ENCODE measurements around the gene TMEM107.

Gene TMEM107

DNA sequence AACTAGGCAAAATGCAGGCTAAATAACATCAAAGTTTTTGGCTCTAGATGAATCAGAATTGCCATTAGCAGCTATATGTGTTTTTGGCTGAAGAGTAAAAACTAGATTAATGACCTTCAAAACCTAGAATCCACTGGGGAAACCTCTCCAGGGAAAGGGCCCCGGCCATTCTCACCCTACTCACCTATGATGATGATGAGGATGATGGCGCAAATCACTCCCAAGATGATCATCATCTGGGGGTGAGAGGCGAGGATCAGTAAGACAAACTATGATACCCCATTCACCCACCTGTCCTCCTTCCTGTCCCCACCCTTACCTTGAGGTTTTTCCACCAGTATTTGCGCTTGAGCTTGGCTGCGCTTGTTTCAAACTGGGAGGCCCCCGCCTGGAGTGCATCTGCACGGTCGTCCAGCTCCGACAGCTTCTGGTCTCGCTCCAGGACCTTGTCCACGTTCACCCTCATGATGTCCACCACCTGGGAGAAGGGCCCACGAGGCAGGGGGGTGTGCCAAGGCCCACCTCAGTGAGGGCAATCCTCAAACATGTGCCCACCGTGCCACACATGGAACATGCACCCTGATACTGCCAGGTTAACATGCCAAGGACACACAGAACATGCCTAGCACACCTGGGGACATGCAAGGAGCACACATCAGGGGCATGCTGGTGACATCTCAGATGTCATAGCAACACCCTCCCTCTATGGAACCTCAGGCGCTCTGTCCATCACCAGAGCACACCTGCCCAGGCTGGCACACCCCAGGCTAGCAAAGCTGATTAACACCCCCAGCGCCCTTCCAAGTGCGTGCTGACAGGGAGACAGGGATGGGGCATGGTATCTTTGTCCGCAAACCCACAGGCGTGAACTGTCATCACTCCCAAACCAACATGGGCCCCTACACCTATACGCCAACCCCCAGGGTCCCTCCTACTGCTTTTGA lies 14.6 kb downstream of the TMEM107 start:
- DNase-seq = no peak

DNA sequence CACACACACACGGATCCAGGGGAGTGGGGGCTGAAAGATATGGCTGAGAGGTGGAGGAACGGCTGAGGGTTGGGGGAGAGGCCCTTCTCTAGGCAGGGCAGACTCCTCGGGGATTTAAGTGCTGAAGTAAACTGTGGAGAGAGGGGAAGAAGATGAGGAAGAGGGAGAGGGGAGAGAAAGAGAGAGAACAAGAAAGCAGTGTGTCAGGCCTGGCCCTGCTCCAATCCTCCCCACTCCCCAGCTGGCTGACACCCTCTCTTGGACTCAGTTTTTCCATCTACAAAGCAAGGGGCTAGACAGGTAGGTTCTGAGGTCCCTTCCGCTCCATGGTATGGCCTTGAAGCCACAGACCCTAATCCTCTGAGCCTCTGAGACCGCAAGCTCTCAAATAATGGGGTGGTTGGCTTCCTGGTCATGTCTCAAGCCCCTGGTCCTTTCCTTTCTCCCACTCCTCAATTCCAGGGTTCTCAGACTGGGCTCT lies 15.4 kb downstream of the TMEM107 start:
- DNase-seq = no peak

DNA sequence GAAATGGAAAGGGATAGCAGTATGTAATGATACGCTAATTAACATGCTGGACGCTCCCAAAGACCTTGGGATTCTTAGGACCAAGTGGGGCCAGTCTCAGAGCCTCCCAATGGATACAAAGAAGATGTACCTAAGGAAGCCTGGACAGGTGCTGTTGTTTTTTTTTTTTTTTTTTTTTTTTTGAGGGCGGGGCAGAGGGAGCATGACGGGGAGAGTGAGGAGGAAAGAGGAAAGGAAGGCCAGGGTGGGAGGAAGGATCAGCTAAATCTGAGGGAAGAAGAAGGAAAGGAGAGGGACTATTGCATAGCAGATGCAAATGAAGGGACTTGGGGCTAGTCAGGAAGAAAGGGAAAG lies 16.0 kb downstream of the TMEM107 start:
- DNase-seq = no peak

DNA sequence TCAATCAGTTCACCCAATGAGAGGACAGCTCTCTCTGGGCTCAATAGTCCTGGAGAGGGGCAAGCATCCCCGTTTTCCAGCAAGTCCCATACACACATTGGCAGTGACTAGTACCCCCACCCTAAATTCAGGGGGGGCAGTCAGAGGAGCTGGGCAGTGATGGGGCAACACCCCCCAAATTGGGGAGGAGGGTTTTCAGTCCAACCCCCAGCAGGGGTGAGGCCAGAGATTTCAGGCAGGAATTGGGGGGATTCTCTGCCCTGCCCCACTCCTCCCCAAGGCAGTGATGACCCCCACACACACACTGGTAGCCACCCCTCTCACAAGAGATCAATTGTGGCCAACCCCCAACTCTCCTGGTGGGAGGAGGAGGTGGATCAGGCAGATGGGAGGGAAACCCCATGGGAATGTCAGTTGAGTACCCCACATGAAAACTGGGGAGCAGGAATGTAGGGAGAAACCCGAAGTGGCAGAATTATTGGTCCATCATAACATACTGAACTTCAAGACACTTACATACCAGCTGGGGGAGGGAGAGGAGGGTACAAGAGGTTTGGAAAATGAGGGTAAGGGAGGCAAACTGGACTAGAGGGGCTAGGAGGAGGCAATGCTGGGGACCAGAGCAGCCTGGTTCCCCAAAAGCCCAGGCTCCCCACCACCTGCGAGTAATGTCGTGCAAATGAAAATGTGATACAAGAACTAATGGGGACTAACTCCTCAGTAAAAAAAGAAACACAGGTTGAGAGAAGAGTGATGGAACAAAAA lies 16.5 kb downstream of the TMEM107 start:
- DNase-seq = no peak

DNA sequence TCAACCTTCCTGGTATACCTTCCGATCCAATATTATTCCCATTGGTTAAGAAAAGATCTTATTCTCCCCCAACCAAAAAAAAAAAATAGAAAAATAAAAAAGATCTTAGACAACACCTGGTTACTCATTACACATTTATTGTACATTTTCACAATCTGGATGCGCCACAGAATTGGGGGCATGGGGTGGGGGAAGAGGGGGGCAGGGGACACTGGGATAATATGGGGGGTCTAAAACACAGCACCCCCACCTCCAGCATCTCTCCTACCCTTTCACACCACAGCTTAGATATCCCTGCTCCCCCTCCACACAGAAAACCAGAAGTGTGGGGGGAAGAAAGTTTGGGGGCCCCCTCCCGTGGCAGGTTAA lies 17.2 kb downstream of the TMEM107 start:
- no peak for DNase-seq

DNA sequence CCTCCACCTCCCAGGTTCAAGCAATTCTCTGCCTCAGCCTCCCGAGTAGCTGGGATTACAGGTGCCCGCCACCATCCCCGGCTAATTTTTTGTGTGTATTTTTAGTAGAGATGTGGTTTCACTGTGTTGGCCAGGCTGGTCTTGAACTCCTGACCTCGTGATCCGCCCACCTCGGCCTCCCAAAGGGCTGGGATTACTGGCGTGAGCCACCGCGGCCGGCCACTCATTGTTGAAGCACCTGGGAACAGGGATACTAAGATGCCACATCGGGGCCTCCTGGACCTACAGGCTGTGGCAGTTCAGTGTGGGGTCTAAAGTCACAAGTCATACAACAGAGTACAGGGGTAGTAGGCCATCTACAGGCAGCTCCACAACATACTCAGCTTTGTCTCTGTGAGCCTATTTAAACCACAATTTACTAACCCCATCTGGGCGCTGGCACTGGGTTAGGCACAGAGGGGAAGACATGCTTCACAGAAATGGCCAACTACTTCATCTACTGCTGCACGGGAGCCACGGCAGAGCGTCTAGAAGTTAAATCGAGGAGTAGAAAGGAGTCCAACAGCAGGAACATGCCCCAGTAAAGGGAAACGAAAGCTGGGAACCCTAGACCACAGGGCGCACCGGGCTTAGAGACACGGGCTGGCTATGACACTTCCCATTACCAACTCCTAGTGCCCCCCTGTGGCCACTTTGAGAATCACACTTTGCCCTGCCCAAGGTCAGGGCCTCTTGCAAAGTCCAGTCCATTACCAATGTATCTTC lies 17.7 kb downstream of the TMEM107 start:
- peak; percentile 55 for DNase-seq

DNA sequence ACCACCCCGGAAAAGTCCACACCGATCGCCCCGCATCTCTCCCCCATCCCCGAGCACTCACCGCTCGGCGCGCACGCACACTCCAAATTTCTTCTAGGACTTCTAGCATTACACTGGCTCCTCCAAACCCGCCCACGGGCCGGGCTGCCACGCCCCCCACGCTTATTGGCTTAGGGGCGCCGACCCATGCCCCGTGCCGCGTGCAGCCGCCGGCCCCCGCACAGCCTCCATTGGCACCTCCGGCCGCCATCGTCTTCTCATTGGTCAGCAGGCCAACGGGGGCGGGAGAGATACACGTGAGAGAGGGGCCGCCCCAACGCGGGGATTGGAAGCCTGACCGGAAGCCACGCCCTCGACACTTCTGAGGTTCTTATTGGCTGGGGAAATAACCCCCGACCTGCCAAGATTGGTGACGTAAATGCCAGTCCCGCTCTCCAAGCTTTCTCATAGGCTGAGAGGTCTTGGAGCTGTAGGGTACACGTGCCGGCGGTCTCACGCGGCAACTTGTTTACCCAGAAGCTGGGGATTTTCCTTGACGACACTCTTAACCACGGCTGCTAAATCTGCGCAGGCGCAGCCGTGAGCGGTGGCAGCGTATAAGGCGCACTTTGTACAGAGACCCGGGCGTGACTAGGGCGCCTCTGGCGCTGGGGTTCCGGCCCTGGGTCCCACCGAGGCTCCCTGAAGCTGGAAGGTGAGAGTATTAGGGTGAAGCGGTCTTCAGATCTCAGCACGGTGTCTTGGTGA lies 19.8 kb downstream of the TMEM107 start:
- peak; percentile 97 for DNase-seq

DNA sequence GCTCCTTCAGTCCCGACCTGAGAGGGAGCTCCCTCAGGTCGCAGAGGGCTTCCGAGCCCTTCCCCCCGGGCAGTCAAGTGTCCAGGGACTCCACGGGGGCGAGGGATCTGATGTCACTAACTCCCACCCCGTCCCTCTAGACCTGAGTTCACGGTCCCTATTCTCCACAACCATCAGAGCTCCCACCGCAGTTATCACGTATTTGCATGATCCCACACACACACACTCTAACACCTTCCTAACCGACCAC lies 20.3 kb downstream of the TMEM107 start:
- DNase-seq = no peak

DNA sequence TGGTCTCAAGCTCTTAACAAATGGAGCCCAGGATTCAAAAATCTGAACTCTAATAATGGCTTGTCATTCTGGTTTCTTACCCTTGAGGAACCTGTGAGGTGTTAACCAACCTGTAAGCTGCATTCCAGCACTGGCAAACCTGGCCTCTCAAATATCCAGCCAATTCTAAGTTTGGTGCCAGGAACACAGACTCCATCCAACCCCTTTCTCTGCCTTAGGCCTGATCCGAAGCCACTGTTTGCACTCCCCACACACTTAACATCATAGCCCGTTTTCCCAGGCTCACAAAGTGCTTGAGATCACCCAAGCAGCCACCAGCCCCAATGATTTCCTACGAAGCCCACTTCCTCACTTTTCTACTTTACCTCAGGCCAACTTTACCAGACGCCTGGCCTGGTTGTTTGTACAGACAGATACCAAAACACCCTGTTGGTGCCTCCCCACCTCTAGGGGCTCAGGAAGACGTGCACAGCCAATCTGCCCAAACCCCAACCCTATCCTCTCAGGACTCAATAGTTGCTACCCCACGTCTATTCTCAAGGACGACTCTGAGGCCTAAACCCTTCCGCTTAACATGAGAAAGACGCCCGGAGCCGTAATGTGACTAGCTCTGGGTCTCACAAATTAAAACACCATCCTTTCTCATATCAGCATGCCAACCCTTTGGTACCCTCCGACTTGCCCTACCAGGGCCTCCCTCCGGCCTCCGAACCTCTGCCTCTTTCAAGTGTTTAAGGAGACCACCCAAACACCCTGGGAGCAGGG lies 20.8 kb downstream of the TMEM107 start:
- DNase-seq = no peak

DNA sequence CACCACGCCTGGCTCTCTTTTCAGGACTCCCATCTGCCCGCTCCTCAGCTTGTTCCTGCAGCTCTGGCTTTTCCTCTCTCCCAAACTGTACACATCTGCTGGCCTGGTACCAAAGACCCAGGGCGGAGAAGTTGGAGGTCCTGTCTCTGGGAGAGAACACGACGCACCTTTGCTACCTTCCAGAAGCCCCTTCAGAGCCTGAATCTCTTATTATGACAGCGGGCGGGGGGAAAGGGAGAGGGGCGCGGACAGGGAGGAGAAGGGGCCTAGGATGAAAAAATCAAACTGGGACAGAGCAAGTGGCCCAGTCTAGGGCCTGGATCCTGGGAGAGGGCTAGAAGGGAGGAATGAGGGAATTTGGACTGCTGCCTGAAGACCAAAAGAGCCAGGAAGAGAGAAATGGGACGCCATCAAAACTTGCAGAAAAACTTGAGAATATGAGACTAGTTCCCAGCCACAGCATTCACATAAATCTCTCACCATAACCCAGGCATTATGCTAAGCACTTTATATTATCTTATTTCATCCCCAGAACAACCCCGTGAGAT lies 21.5 kb downstream of the TMEM107 start:
- no peak for DNase-seq

DNA sequence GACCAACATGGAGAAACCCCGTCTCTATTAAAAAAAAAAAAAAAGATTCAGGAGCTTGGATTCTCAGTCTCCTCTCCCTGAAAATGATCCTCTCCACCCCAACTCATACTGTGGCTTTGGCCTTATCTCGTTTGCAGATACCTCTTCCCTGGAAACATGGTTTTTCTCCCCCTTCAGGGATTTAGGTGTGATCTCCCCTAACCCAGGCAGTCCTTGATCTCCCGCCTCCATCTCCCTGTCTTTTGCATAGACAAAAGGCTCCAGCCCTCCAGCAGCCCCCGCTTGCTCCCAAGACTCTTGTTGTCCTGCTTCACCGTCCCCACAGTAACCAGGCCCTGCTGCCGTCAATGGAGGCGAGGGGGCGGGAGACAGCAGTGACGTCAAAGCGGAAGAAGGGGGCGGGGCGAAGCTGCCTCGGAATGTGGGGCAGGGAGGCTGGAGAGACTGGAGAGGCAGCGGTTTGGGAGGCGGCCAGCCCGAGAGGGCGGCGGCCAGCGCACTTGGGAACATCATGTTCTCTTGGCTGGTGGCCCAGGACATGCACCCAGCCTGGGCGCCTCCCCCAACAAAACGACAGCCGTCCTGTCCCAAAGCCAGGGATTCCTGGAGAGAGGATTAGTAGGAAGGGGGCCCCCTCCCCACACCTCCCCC lies 22.1 kb downstream of the TMEM107 start:
- peak; percentile 69 for DNase-seq

DNA sequence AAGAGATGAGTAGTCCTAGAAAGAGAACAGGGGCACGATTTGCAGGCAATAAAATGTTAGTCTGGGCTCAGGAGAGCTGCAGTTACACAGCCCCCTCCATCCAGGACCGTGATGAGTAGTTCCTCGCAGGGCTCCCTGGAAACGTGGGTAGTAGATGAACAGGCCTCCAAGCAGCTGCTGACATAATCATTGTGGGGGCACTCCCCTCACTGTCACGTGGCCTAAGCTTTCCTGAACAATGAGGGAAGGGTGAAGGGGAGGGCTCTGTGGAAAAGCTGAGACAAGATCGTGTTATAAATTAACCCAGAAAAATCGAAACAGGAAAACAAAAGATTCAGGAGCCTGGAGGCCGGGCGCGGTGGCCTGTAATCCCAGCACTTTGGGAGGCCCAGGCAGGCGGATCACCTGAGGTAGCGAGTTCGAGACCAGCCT lies 22.6 kb downstream of the TMEM107 start:
- DNase-seq = no peak

DNA sequence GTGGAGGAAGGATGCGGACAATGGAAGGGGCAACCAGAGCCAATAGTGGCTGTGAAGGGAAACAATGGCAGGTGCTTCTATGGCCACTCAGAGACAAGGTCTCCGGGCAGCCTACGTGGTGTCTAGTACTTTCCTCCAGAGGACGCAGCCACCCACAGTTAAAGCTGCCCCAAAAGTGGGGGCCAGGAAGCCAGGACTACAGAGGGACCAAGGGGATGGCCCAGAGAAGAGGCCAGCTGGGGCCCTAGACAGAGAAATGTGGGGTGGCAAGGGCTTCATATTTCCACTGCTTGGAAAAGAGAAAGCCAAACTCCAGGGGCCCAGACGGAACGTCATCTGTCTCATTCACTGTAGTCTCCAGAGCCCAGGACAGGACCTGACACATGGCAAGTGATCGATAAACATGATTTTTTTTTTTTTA lies 23.1 kb downstream of the TMEM107 start:
- no peak for DNase-seq

DNA sequence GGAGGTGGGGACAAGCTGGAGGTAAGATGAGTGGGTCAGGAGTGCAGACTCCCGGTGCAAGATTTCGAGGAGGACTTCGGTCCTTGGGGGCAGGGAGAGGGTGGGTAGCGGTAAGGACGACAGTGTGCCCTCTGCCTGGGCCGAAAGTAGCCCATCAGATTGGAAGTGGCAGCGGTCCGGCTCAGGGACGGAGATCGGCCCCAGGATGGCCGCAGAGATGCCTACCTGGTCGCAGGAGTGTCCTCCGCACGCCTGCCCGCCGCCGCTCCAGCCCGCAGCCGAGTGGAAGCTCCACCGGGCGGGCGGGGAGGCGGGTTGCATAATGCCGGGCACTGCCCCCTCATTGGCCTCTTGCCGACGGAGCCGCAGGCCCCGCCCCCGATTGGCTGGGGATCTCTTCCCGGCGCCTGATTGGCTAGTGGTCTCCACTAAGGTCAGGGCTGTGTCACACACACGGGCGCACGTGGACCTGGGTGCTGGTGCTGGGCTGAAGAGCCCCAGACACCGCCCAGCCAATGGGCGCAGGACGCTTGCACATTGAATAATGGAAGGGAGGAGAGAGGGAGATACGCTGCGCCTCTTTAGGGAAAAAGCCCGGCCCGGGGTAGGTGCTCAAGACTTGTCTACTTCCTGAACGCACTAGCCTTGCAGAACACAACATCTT lies 23.9 kb downstream of the TMEM107 start, which contains the start of gene PER1:
Gene PER1, minus strand, starts transcription at position 293 of the 664 bp plus-strand sequence. CDS start 1,698 bp downstream, outside the sequence.
- peak; percentile 81 for DNase-seq

DNA sequence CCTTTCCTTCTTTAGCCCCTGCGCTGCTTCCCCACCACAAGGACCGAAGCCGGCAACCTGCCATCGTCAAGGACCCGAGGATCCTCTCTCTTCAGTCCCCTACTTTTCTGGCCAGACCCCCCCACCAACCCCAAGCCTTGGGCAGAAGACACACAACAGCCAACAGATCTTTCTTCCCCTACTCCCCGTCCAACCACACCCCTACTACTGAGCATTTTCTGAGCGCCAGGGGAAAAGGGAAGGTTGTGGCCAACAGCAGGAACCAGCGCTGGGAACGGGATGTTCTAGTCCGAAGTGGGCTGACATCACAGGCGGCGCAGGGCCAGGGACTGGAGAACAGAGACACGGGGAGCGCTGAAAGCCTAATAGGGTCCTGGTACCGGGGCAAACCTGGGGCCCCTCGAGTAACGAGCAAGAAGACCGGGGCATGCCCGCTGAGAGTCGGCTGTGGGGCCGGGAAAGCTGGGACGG lies 24.5 kb downstream of the TMEM107 start:
- DNase-seq = peak; percentile 19

DNA sequence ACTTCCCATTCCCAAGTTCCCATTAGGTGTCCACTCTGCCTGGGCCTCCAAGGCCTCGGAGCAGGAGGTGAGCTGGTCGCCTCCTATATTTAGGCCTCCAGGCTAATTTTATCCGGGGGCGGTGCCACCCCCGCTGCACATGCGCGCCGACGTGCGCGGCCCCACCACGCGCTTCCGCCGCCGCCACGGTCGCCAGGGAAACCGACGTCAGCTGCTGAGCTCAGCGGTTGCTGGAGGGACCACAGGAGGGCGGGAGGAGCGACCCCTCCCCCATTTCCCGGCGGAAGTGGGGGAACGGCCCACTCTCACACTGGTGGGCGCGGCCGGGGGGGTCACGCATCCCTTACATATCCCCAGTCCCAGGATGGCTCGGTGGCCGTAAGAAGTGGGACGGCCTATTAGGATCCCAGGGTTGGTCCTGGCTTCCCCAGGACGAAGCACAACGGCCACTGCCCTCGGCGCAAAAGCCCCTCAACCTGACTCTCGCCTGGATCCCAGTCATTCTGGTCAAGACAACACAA lies 25.0 kb downstream of the TMEM107 start:
- DNase-seq = peak; percentile 47

DNA sequence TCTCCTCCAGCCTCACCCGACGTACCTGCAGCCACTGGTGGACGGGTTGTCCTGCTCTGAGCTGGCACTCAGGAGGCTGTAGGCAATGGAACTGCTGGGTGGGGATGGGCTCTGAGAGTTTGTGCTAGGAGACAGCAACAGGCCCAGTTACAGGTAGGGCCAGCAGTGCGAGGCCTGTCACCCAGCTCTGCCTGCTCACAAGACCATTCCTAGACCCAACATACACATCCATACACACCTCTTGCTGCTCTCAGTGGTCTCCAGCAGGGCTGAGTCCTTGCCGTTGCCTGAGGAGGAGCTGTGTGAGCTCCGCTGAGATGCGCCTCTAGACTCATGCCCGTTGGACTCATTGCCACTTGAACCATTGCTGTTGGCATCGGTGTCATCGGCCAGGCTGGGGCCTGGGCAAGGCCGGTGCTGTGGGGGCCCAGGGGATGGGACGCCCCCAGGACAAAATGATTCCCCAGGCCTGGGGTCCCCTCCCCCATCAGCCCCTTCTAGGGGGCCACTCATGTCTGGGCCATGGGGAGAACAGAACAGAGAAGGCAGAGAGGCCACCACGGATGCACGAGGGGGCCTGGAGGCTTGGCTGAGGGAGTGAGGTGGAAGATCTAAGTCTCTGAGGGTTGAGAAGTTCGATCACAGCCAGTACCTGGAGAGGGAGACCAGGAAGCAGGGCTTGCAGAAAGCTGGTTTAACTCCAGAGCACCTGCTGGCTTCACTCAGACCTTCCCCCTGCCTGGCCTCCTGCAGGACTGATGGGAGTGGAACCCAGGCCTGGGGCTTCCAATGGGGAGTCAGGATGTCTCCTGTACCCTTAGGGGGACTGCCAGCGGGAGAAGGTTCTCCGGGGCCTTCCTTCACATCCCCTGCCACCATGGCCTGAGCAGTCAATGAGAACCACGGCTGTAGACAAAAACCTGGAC lies 25.7 kb downstream of the TMEM107 start:
- DNase-seq = no peak

DNA sequence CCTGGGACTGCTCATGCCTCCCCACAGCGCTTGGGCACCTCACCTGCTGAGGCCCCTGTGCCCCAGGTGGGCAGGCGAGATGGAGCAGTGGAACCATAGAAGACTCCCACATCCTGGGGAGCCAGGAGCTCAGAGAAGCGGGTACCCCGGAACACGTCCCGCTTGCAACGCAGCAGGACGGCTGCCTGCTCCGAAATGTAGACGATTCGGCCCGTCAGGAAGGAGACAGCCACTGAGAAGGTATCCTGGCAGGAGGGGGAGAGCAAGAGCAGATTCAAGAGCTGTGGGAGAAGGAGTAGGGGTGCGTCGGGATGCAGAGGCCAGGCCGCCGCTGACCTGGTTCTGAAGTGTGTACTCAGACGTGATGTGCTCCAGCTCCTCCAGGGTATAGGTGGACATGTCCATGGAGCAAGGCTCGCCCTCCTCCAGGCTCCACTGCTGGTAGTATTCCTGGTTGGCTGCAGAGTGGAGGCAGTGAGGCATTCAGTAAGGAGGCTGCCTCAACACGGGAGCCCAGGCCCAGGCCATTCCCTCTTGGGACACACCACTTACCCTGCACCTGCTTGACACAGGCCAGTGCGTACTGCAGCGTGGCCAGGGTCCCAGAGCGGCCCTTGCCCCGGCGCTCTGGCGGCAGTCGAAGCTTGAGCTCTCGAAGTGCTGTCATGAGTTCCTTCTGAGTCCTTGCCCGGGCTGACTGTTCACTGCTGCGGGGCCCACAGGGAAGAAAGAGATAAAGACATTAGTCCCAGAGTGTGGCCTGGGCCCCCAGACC lies 26.6 kb downstream of the TMEM107 start:
- DNase-seq = no peak
